GM03348 (cell line): ENCODE results near the gene LIPF.
A peak's percentile ranks its signal among the peaks of the same experiment; 100 is the strongest.
"Not testable (repeated sequence)": the region's sequence is repeated elsewhere in the genome, so short reads cannot be mapped to it uniquely, and the experiment has no call there.

ENCODE experiments used
- DNase-seq: peaks from one replicate; pipeline ENCODE4 v3.0.0; 2012; ENCODE audit warnings: low spot score

Gene LIPF, protein sequence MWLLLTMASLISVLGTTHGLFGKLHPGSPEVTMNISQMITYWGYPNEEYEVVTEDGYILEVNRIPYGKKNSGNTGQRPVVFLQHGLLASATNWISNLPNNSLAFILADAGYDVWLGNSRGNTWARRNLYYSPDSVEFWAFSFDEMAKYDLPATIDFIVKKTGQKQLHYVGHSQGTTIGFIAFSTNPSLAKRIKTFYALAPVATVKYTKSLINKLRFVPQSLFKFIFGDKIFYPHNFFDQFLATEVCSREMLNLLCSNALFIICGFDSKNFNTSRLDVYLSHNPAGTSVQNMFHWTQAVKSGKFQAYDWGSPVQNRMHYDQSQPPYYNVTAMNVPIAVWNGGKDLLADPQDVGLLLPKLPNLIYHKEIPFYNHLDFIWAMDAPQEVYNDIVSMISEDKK

DNA sequence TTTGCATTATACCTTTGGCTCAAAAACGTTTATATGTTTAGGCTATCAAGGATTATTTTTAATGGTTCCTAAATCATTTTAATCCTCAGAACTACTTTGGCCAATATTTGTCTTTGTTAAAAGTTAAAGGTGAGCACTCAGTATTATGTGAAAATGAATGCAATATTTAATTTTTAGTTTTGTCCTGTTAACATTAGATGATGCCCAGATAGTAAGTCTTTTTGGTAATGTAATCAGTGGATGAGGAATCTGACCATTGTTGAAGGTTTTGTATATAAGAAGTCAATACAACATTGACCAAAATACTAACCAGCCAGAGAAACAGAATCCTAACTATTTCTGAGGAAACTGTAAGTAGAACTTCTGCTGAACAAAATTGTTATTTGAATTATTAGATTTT lies at the start of gene LIPF:
LIPF (plus strand) TSS at position 301 of the 400 bp plus-strand sequence. CDS start 2,856 bp downstream, outside the sequence.
- no peak for DNase-seq

DNA sequence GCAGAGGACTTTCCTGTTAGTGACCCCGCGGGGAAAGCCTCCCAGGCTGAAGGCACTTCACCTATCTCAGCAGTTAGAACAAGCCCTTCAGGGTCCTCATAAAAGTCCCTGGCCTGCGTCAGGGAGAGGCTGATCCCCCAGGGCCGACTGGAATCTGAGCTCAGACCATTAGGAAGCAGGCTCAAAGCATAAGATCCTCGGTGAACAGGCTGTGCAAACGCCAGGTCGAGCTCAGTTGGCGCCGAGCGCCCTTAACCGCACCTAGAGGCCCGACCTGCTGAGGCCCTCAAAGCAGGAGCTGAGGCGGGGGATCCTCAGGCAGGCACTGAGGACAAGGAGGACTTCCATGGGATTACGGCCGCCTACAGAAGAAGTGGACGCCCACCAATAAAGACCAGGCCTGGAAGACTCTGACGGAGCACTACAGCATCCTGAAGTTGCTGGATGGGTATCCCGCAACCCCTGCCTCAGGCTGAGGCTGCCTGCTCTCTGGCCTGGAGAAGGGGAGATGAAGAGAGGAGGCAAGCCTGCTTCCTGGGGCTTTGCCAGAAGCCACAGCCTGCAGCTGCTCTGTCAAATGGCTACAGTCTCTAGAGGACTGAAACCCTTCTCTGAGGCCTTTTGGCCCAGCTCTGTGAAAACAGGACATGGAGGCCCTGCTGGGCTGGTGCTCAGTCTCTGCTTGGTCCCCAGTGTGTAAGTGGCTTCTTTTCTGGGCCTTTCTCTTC lies 47.8 kb upstream of the LIPF start:
- DNase-seq = no peak

DNA sequence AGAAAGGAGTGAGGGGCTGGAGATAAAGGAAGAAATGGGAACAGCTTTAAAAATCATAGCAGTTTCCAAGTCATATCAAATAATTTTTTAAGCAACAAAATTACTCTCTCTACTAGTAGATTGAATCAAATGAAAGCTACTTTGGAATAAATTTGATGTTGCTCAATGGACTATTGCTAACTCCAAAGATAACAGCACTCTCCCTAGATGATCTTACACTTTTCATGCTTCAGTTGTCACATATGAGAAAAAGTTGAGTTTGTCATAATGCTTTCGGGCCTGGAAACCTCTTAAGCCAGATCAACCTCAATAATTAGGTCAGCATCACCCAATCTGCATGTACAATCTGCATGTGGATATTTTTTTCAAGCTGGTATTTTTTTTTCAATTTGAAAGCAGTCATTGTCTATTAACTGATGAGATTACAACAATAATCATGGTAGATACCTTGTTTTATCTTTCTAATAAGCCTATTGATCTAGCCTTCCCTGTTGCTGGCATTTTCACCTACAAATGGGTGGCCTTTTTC lies 46.4 kb upstream of the LIPF start:
- no peak for DNase-seq

DNA sequence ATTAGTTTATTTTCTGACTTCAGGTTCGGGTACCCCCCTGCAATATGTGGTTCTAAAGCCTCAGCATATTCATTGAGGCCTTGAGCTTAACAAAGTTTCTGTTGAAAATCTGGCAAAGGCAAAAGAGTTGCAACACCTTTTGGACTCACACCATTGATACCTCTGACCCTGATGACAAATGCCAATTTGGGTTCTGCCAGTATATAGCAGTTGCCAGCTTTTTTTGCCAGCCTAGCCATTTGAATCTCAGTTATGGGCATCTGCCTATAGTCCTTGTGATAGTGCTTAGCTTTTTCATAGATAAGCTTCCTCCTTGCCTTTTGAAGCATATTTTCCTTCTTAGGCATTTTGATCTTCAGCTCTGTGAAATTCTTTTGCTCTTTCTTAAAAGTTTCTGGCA lies 45.7 kb upstream of the LIPF start:
- DNase-seq = no peak

DNA sequence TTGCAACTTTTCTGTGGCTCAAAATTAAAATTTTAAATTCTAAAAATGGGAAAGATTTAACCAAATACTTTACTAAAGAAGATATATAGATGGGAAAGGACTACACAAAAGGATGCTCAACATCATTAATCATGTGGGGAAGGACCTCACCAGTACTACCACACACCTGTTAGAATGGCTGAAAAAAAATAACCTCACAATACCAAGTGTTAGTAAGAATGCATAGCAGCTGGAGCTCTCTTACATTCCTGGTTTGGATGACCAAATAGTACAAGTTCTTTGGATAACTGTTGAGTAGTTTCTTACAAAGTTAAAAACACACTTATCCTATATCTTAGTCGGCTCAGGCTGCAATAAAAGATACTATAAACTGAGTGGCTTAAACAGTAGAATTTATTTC lies 43.8 kb upstream of the LIPF start:
- DNase-seq = no peak

DNA sequence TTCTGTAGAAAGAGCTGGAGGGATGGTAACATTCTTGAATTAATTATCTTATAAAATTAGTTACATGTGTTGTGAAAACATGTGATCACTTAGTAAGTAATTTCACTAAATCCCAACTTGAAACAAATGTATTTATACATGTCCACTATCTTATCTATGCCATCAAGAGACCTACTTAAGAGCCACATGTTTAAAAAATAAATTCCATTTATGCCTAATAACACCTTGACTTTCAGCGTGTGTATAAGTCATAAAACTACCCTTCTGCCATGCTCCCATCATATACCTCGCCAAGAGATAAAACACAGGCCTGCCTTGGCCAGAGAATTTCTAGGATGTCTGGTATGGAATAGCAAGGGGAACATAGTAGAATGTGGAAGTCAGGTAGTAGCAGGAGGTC lies 40.4 kb upstream of the LIPF start:
- no peak for DNase-seq

DNA sequence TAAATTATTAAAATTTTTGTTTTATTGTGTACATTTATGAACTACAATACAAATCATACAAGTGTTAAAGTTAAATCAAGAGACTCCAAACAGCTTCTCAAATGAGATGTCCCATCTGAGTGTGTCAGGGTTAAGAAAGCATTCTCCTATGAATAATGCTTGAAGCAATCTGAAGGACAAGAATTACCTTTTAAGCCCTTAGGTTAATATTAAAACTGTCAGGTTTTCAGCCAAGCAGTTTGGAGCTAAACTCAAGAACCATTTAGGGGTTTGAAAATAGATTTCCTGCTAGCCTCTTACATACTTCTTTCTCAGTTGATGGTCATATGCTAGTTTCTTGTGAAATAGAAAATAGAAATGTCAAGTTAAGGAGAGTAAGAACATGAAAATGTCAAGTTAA lies 39.4 kb upstream of the LIPF start:
- DNase-seq = no peak

DNA sequence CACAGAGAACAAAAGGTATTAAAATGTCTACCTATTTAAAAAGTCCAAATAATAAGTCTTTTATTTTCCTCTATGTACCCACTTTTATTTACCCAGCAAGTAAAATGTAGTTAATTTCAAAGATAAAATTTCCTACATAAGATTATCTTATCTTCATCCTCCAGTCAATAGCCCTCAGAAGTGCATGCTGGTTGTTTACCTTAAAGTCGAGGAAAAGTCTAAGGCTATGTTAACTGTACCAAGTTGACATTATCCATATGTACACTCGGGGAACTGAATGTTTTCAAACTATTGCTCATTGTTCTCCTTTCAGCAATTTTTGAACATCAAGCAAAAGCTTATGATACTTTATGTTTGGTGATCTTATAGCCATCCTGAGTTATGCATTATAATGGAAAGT lies 24.1 kb upstream of the LIPF start:
- no peak for DNase-seq

DNA sequence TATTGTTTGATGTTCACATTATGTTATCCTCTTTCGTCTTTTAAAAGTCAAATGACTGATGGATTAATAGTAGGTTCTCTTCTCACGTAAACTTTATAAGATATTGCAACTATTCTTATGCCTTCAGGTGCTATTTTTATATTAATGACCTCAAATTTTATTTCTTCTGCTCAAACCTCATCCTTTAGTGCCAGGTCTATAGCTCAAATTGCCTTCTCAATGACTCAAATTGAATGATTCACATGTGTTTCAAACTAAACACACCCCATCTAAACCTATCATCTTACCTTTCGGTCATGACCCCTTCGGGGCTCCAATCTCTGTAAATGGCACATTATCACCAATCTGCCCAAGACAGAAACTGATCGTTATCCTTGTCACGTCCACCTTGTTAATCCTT lies 22.0 kb upstream of the LIPF start:
- no peak for DNase-seq

DNA sequence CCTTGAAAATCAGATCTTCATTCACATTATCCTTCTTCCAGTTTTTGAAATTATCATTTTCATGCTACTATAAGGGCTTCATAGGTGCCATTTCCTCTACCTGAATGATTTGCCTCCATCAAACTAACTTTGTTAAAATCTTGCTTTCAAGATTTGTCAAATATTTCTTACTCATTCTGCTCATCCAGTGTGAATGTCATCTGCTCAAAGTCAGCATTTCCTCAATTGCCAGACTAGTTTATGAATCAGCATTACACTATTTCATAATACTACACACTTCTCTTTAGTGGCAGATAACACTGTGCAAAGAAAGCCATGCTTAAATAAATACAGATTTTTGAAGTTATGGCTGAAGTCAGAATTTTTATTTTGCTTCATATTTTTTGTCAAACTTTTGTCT lies 21.3 kb upstream of the LIPF start:
- DNase-seq = peak; percentile 63

DNA sequence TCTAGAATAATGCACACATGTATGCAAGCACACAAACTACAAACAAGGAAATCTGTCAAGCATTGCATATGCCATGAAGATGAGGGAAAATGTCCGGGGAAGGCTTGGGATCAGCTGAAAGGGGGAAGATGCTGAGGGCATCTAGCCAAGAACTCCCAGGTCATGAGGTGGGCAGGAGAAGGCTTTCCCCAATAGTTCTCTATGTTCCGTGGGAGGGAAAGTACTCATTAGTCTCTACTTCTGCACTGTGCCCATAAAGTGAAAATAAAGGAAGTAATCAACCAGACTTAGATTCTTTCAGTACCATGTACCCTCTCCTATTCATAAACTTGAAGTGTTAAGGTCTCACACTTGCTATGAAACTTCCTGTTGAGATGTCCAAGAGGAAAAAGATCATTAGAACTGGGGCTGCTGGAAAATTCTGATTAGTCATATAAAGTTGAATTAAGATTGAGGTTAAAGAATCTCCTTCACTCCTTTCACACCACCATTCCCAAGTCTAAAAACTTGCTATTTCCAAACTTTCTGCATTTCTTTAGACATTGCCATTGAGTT lies 17.1 kb upstream of the LIPF start:
- DNase-seq = no peak

DNA sequence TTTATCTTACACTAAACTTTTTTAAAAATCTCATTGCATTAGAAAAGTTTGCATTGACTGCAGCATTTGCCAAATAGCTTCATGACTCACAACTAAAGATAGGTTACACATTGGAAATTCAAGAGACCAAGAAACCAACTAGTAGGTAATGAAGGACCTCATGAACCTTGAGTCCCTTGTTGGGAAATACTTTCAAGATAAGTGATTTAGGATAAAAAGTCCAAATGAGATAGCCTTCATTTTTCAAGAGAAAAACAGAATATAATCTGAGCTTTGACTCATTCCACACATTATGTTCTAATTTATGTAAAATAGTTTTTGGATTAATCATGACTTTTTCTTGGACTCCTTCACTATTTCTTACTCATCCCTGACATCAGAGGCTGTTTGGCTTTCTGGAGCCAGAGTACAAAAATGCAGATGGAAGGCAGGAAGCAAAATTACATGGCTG lies 13.1 kb upstream of the LIPF start:
- peak; percentile 71 for DNase-seq

DNA sequence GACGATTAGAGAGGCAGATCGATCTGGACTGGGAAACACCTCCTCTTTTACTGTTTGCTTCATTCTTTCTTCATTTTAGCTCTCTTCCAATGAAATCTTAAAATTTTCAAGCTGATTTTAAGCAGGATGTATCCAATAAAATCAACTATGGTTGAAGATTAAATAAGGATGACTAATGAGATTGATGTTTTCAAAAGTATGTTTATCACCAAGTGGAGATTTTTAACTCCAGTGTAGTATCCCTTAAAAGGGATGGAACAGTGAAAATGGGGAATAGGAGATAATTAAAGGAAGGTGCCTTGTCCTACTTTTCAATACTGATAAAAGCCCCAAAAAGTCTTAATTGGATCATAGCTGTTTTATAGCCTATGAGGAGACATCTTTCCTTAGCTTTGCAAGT lies 11.6 kb upstream of the LIPF start:
- DNase-seq = peak; percentile 18

DNA sequence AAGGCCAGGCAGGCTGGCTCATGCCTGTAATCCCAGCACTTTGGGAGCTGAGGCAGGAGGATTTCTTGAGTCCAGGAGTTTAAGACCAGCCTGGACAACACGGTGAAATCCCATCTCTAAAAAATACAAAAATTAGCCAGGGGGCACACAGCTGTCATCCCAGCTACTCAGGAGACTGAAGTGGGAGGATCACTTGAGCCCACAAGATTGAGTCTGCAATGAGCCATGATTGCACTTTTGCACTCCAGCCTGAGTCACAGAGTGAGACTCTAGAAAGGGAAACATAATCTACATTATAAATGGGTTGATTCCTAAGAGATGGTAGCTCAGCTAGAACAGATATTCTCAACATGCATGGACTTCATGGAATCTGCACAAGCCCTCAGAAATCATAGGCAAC lies 6.3 kb upstream of the LIPF start:
- no peak for DNase-seq

DNA sequence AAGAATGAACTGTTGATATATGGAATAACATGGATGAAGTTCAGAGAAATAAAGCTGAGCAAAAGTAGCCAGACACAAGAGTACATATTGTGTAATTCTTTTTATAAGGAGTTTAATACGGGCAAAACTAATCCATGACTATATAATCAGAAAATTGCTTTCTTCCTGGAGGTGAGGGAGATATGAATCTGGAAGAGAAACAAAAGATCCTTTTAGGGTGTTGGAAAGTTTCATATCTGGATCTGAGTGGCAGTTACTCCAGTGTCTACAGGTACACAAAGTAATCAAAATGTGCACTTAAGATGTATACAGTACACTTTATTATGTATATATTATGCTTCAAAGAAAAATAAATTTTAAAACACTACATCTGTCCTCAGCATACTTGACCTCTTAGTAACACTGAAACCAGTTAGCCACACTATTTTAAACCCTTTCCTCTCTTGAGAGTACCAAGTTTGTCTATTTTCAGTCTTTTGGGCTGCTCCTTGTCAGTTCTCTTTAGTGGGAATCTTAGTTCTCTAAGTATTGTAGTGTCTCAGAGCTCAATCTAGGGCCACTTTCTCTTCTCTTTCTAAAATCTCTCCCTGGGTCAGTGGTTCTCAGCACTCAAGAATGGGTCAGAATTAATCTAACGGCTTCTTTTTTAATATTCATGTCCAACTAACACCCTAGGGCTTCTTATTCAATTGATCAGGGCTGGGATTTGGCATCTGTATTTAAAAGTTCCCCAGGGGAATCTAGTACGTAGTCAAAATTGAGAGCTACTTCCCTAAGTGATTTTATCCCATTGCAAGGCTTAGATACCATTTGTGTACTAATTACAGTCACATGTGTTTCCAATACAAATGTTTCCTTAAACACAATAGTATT lies 4.3 kb upstream of the LIPF start:
- peak; percentile 17 for DNase-seq

DNA sequence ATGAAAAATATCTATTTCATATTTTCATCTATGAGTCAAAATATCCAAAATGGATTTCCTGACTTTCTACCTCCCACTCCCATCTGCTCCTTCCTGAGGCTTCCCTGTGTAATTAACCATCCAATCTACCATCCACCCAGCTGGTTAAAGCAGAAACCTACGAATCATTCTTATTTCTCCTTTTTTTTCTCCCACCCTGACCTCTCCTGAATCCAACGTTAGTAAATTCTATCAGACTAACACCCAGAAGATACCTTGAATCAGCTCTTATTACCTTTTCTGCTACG lies 3.7 kb upstream of the LIPF start:
- DNase-seq = peak; percentile 6

DNA sequence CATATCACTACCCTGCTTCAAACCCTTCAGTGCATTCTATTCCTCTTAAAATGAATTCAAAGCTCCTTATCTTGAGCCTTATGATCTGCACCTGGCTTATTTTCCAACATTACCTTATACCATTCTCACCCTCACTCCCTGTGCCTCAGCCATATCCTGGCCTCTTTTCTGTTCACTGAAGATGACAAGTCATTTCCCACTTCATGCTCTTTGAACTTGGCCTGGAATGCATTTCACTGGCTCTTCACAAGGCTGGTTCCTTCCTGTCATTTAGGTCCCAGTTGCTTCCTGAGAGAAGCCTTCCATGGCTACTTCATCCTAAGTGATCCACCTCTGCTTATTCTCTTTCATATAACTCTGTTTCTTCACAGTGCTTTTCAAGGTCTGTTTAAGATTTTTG lies 3.2 kb upstream of the LIPF start:
- no peak for DNase-seq

DNA sequence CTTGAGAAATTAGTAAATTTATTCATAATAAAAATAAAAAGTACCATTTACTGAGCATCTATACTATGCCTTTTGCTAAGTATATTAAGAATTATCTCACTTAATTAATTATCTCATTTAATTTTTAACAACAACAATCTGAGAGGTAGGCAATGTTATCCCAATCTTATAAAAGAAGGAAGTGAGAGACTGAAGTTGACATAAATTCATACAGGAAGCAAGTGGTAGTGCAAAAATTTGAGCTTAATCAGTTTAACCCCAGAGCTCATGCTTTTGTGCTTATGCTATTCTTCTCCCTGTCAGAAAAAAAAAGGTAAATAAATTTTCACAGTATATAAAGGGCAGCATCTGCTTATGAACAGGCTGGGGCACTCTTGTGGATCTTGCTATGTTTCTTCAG lies 2.7 kb upstream of the LIPF start:
- DNase-seq = no peak

DNA sequence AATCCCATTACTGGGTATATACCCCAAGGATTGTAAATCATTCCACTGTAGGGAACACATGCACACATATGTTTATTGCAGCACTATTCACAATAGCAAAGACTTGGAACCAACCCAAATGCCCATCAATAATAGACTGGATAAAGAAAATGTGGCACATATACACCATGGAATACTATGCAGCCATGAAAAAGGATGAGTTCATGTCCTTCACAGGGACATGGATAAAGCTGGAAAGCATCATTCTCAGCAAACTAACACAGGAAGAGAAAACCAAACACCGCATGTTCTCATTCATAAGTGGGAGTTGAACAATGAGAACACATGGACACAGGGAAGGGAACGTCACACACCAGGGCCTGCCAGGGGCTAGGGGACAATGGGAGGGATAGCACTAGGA lies 1.1 kb upstream of the LIPF start:
- DNase-seq = not testable (repeated sequence)

DNA sequence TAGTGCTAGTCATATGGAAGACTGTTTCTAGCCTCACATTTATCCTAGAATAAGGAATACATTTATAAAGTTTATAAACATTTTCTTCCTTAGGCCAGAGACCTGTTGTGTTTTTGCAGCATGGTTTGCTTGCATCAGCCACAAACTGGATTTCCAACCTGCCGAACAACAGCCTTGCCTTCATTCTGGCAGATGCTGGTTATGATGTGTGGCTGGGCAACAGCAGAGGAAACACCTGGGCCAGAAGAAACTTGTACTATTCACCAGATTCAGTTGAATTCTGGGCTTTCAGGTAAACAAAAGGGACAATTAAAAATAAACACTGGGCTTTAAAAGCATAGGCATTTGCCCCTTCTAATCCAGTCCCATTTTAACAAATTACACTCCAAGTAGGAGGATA lies 4.2 kb downstream of the LIPF start:
- DNase-seq = no peak

DNA sequence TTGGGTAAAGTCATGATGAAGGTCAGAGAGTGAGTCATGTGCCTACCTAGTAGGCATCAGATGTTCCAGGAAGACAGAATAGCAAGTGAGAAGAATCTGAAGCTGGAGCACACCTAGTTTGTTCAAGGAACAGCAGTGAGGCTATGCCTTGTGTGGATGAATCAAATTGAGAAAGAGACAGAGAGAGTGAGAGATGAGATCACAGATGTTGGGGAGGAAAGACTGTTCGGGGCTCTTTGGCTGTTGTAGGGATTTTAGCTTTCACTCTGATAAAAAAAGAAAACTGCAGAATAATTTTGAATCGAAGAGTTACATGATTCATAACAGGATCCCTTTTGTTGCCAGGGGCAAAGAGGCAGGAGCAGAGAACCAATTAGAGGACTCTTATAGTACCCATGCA lies 6.3 kb downstream of the LIPF start:
- no peak for DNase-seq

DNA sequence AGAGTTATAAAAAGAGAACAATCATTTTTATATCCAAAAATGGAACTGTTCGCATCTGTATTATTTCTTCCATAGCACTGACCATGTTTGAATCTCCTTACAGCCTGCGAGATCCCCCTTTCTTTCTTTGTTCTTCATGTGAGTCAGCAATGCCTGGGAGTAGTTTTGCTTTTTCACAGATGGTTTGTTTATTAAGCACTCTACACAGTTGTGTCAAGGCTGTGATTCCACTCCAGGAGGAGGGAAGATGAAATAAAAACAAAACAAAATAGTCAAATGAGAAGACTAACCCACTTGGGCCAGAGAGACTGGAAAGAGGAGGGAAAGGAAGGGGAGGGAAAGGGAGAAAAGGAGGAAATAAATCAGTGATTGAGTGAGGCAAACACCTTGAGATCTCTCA lies 7.8 kb downstream of the LIPF start:
- no peak for DNase-seq
